HEK293 (cell line): ENCODE results near the gene MSLN.

Experiments used
- CTCF ChIA-PET: fragments of 350-600 bp; formaldehyde crosslinking; extraction: SDS; loops from one replicate; lab custom pipeline; 2021; ENCODE audit warnings: antibody characterized with exemption; lab: Yijun Ruan, JAX
- POLR2A ChIA-PET: fragments of 300-600 bp; formaldehyde crosslinking; extraction: SDS; loops from one replicate; lab custom pipeline; 2020; ENCODE audit warnings: antibody characterized with exemption, inconsistent platforms; lab: Yijun Ruan, JAX
- H3K27ac ChIP-seq: fragments of 200-500 bp; sonication (Bioruptor generic); 2 replicates; pipeline ENCODE4 v1.5.1; 2014; ENCODE audit warnings: low read depth, low read length, control low read depth, inconsistent platforms; ENCODE audit errors: extremely low read depth
- H3K36me3 ChIP-seq, 2 experiments: fragments of 200-500 bp in 1 of 2; sonication (Bioruptor generic) in 1 of 2; 1 replicate in 1 of 2; 2 replicates in 1 of 2; pipeline ENCODE4 v1.5.1; 2014 to 2017; ENCODE audit warnings: inconsistent platforms in 2 of 2, low read length in 2 of 2; ENCODE audit not compliant: control insufficient read depth in 2 of 2, insufficient read depth in 1 of 2
- H3K4me1 ChIP-seq: fragments of 200-500 bp; sonication (Bioruptor generic); 2 replicates; pipeline ENCODE4 v1.5.1; 2014; ENCODE audit warnings: mild to moderate bottlenecking, low read length, inconsistent platforms; ENCODE audit not compliant: control insufficient read depth, insufficient read depth
- H3K4me3 ChIP-seq: 2 replicates; pipeline ENCODE4 v1.5.1; 2011; ENCODE audit warnings: low read depth, mild to moderate bottlenecking, control low read depth, low read length, moderate library complexity
- H3K9me3 ChIP-seq: fragments of 200-500 bp; sonication (Bioruptor generic); 2 replicates; pipeline ENCODE4 v1.5.1; 2014; ENCODE audit warnings: low read depth, low read length, inconsistent platforms; ENCODE audit not compliant: control insufficient read depth, insufficient read depth
- BCL11B ChIP-seq: fragments of 450-650 bp; formaldehyde crosslinking; IDR thresholded peaks from 2 replicates; pipeline ENCODE4 v1.5.1; 2016; ENCODE audit warnings: low read depth, missing biosample characterization, missing genetic modification characterization
- EGR2 ChIP-seq: fragments of 450-650 bp; formaldehyde crosslinking; IDR thresholded peaks from 2 replicates; pipeline ENCODE4 v1.5.1; 2016; ENCODE audit warnings: low read depth, missing biosample characterization, missing genetic modification characterization
- GFI1B ChIP-seq: fragments of 450-650 bp; formaldehyde crosslinking; IDR thresholded peaks from 2 replicates; pipeline ENCODE4 v1.5.1; 2016; ENCODE audit warnings: missing biosample characterization, missing genetic modification characterization
- HOXA7 ChIP-seq: sonication (generic); formaldehyde crosslinking; IDR thresholded peaks from 2 replicates; pipeline ENCODE4 v1.8.1; 2022; ENCODE audit warnings: missing genetic modification reagents, borderline replicate concordance
- PBX3 ChIP-seq: sonication (generic); formaldehyde crosslinking; IDR thresholded peaks from 2 replicates; pipeline ENCODE4 v1.8.1; 2022; ENCODE audit warnings: mild to moderate bottlenecking, moderate library complexity, missing genetic modification reagents
- PRDM6 ChIP-seq: fragments of 450-650 bp; formaldehyde crosslinking; IDR thresholded peaks from 2 replicates; pipeline ENCODE4 v1.5.1; 2017; ENCODE audit warnings: missing biosample characterization, missing genetic modification characterization
- SCRT2 ChIP-seq: fragments of 450-650 bp; formaldehyde crosslinking; IDR thresholded peaks from 2 replicates; pipeline ENCODE4 v1.5.1; 2016; ENCODE audit warnings: missing biosample characterization, missing genetic modification characterization
- WT1 ChIP-seq: fragments of 450-650 bp; formaldehyde crosslinking; IDR thresholded peaks from 2 replicates; pipeline ENCODE4 v1.5.1; 2016; ENCODE audit warnings: missing biosample characterization, missing genetic modification characterization
- ZEB2 ChIP-seq: fragments of 450-650 bp; formaldehyde crosslinking; IDR thresholded peaks from 2 replicates; pipeline ENCODE4 v1.5.1; 2016; ENCODE audit warnings: missing biosample characterization, missing genetic modification characterization
- ZFHX2 ChIP-seq: fragments of 450-650 bp; formaldehyde crosslinking; conservative IDR thresholded peaks from 2 replicates; pipeline ENCODE4 v1.5.1; 2016; ENCODE audit warnings: missing biosample characterization, missing genetic modification characterization
- ZNF121 ChIP-seq: fragments of 450-650 bp; formaldehyde crosslinking; IDR thresholded peaks from 2 replicates; pipeline ENCODE4 v1.5.1; 2016; ENCODE audit warnings: missing biosample characterization, missing genetic modification characterization
- ZNF16 ChIP-seq: fragments of 450-650 bp; formaldehyde crosslinking; IDR thresholded peaks from 2 replicates; pipeline ENCODE4 v1.5.1; 2016; ENCODE audit warnings: low read depth, missing biosample characterization, missing genetic modification characterization
- ZNF2 ChIP-seq: fragments of 450-650 bp; formaldehyde crosslinking; IDR thresholded peaks from 2 replicates; pipeline ENCODE4 v1.5.1; 2016; ENCODE audit warnings: missing biosample characterization, missing genetic modification characterization
- ZNF211 ChIP-seq: fragments of 450-650 bp; formaldehyde crosslinking; IDR thresholded peaks from 2 replicates; pipeline ENCODE4 v1.5.1; 2016; ENCODE audit warnings: low read depth, missing biosample characterization, missing genetic modification characterization
- ZNF221 ChIP-seq: fragments of 450-650 bp; formaldehyde crosslinking; IDR thresholded peaks from 2 replicates; pipeline ENCODE4 v1.5.1; 2017; ENCODE audit warnings: missing biosample characterization, missing genetic modification characterization, borderline replicate concordance
- ZNF341 ChIP-seq: fragments of 450-650 bp; formaldehyde crosslinking; IDR thresholded peaks from 2 replicates; pipeline ENCODE4; 2016; ENCODE audit warnings: low read depth, missing biosample characterization, missing genetic modification characterization
- ZNF391 ChIP-seq: fragments of 450-650 bp; formaldehyde crosslinking; IDR thresholded peaks from 2 replicates; pipeline ENCODE4 v1.5.1; 2016; ENCODE audit warnings: low read depth, missing biosample characterization, missing genetic modification characterization, borderline replicate concordance
- ZNF621 ChIP-seq: fragments of 450-650 bp; formaldehyde crosslinking; IDR thresholded peaks from 2 replicates; pipeline ENCODE4 v1.5.1; 2017; ENCODE audit warnings: missing biosample characterization, missing genetic modification characterization
- ZNF623 ChIP-seq: fragments of 450-650 bp; formaldehyde crosslinking; IDR thresholded peaks from 2 replicates; pipeline ENCODE4 v1.5.1; 2016; ENCODE audit warnings: missing biosample characterization, missing genetic modification characterization
- ZNF670 ChIP-seq: fragments of 450-650 bp; formaldehyde crosslinking; IDR thresholded peaks from 2 replicates; pipeline ENCODE4 v1.5.1; 2016; ENCODE audit warnings: missing biosample characterization, missing genetic modification characterization, low read depth
- ZNF677 ChIP-seq: fragments of 450-650 bp; IDR thresholded peaks from 2 replicates; pipeline ENCODE4 v1.5.0; 2018; ENCODE audit warnings: missing biosample characterization, mild to moderate bottlenecking, missing genetic modification characterization, moderate library complexity
- ZNF692 ChIP-seq: fragments of 450-650 bp; formaldehyde crosslinking; IDR thresholded peaks from 2 replicates; pipeline ENCODE4 v1.5.1; 2016; ENCODE audit warnings: missing biosample characterization, missing genetic modification characterization
- ZNF843 ChIP-seq: fragments of 450-650 bp; formaldehyde crosslinking; IDR thresholded peaks from 2 replicates; pipeline ENCODE4 v1.5.1; 2016; ENCODE audit warnings: missing biosample characterization, missing genetic modification characterization
- ZSCAN23 ChIP-seq: fragments of 450-650 bp; formaldehyde crosslinking; IDR thresholded peaks from 2 replicates; pipeline ENCODE4 v1.5.1; 2016; ENCODE audit warnings: missing biosample characterization, missing genetic modification characterization
- TF ChIP-seq, protein P1 (sequence below): fragments of 450-650 bp; formaldehyde crosslinking; IDR thresholded peaks from 2 replicates; pipeline ENCODE4 v1.5.1; 2017; ENCODE audit warnings: missing biosample characterization, mild to moderate bottlenecking, missing genetic modification characterization, moderate library complexity
- TF ChIP-seq, protein P2 (sequence below): fragments of 450-650 bp; formaldehyde crosslinking; IDR thresholded peaks from 2 replicates; pipeline ENCODE4 v1.5.1; 2017; ENCODE audit warnings: missing biosample characterization, missing genetic modification characterization
- TF ChIP-seq, protein P3 (sequence below): fragments of 450-650 bp; formaldehyde crosslinking; IDR thresholded peaks from 2 replicates; pipeline ENCODE4 v1.5.1; 2016; ENCODE audit warnings: missing biosample characterization, missing genetic modification characterization

Gene MSLN

GRCh38 chr16:775236-775796 is 14.8 kb downstream of the MSLN start:
- H3K36me3 ChIP-seq, result no peaks in the 10 kb centered on the region
- H3K9me3 ChIP-seq, result no peaks in the 10 kb centered on the region
- no peak overlapping the region for H3K4me3 ChIP-seq
- TF ChIP-seq ZNF621 (tag by site-specific recombination), result no peak
- TF ChIP-seq ZNF341, result peak; percentile 65
- TF ChIP-seq ZNF623 (tag by site-specific recombination), result no peak
- TF ChIP-seq, protein P1, sequence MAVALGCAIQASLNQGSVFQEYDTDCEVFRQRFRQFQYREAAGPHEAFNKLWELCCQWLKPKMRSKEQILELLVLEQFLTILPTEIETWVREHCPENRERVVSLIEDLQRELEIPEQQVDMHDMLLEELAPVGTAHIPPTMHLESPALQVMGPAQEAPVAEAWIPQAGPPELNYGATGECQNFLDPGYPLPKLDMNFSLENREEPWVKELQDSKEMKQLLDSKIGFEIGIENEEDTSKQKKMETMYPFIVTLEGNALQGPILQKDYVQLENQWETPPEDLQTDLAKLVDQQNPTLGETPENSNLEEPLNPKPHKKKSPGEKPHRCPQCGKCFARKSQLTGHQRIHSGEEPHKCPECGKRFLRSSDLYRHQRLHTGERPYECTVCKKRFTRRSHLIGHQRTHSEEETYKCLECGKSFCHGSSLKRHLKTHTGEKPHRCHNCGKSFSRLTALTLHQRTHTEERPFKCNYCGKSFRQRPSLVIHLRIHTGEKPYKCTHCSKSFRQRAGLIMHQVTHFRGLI (tag by site-specific recombination), result no peak
- no peak for TF ChIP-seq ZNF677 (tag by site-specific recombination)
- TF ChIP-seq ZNF121 (tag by site-specific recombination), result no peak
- TF ChIP-seq ZFHX2, result peak; percentile 55
- TF ChIP-seq, protein P2, sequence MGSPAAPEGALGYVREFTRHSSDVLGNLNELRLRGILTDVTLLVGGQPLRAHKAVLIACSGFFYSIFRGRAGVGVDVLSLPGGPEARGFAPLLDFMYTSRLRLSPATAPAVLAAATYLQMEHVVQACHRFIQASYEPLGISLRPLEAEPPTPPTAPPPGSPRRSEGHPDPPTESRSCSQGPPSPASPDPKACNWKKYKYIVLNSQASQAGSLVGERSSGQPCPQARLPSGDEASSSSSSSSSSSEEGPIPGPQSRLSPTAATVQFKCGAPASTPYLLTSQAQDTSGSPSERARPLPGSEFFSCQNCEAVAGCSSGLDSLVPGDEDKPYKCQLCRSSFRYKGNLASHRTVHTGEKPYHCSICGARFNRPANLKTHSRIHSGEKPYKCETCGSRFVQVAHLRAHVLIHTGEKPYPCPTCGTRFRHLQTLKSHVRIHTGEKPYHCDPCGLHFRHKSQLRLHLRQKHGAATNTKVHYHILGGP (tag by site-specific recombination), result no peak
- TF ChIP-seq ZNF211 (tag by site-specific recombination), result no peak
- no peak for TF ChIP-seq GFI1B (tag by site-specific recombination)
- no peak for TF ChIP-seq ZNF843 (tag by site-specific recombination)
- no peak for TF ChIP-seq PRDM6 (tag by site-specific recombination)
- TF ChIP-seq, protein P3, sequence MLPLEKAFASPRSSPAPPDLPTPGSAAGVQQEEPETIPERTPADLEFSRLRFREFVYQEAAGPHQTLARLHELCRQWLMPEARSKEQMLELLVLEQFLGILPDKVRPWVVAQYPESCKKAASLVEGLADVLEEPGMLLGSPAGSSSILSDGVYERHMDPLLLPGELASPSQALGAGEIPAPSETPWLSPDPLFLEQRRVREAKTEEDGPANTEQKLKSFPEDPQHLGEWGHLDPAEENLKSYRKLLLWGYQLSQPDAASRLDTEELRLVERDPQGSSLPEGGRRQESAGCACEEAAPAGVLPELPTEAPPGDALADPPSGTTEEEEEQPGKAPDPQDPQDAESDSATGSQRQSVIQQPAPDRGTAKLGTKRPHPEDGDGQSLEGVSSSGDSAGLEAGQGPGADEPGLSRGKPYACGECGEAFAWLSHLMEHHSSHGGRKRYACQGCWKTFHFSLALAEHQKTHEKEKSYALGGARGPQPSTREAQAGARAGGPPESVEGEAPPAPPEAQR (tag by site-specific recombination), result no peak
- TF ChIP-seq ZNF692, result no peak
- no peak for TF ChIP-seq WT1
- no peak for TF ChIP-seq ZNF16
- TF ChIP-seq ZNF2 (tag by site-specific recombination), result no peak
- no peak for TF ChIP-seq HOXA7 (CRISPR knock-in tag)
- no peak for TF ChIP-seq ZEB2 (tag by site-specific recombination)
- TF ChIP-seq ZNF391, result no peak
- 0 out of 2 replicates have a peak, but pooled peaks have one; percentile 10 for TF ChIP-seq SCRT2
- no peak for TF ChIP-seq BCL11B (tag by site-specific recombination)
- TF ChIP-seq EGR2 (tag by site-specific recombination), result peak; percentile 45
- no peak for TF ChIP-seq ZSCAN23
- TF ChIP-seq ZNF221, result no peak
- TF ChIP-seq ZNF670 (tag by site-specific recombination), result no peak
- TF ChIP-seq PBX3 (CRISPR knock-in tag), result no peak
- no peak overlapping the region for H3K27ac ChIP-seq
- ChIA-PET CTCF (no interaction called here), POLR2A (interaction anchor here (2.3 kb wide), 1 partner anchor 13 kb away, joined by 8 read pairs; the partner anchor contains the start of genes CHTF18 and RPUSD1)
- no peaks in the 10 kb centered on the region for H3K4me1 ChIP-seq
